GM23248 (cell line): ENCODE results near the gene ZNF462. TPM values are rescaled to one million over a fixed set of nuclear protein-coding genes. Genes with fewer than 3 reads are reported as not detected.

Source experiments
- DNase-seq: peaks from one replicate; pipeline ENCODE4 v3.0.0-alpha.2; 2015
- H2AFZ ChIP-seq: fragments of 200-600 bp; sonication (generic); 2 replicates; pipeline ENCODE4 v1.6.1; 2016; ENCODE audit warnings: antibody characterized with exemption
- H3F3A ChIP-seq: fragments of 200-600 bp; sonication (generic); 2 replicates; pipeline ENCODE4 v1.6.1; 2016; ENCODE audit warnings: mild to moderate bottlenecking, antibody characterized with exemption, mixed run types; ENCODE audit not compliant: insufficient read depth
- H3K27ac ChIP-seq: fragments of 200-600 bp; sonication (generic); 2 replicates; pipeline ENCODE4 v1.5.1; 2016; ENCODE audit warnings: mild to moderate bottlenecking
- H3K27me3 ChIP-seq: fragments of 200-600 bp; sonication (generic); replicated peaks from 2 replicates; pipeline ENCODE4 v1.6.1; 2016; ENCODE audit warnings: mild to moderate bottlenecking; ENCODE audit not compliant: insufficient read depth
- H3K36me3 ChIP-seq: fragments of 200-600 bp; sonication (generic); 2 replicates; pipeline ENCODE4 v1.6.1; 2016; ENCODE audit warnings: low read depth, mild to moderate bottlenecking
- H3K4me1 ChIP-seq: fragments of 200-600 bp; sonication (generic); 2 replicates; pipeline ENCODE4 v1.6.1; 2016; ENCODE audit warnings: mild to moderate bottlenecking; ENCODE audit not compliant: insufficient read depth
- H3K4me2 ChIP-seq: fragments of 200-600 bp; sonication (generic); one replicate; pipeline ENCODE4 v1.6.1; 2016; ENCODE audit warnings: mild to moderate bottlenecking; ENCODE audit not compliant: unreplicated experiment
- H3K4me3 ChIP-seq: fragments of 200-600 bp; sonication (generic); 2 replicates; pipeline ENCODE4 v1.5.1; 2016; ENCODE audit warnings: mild to moderate bottlenecking
- H3K79me2 ChIP-seq: fragments of 200-600 bp; sonication (generic); 2 replicates; pipeline ENCODE4 v1.6.1; 2016; ENCODE audit warnings: mild to moderate bottlenecking; ENCODE audit not compliant: insufficient read depth
- H3K9ac ChIP-seq: fragments of 200-600 bp; sonication (generic); 2 replicates; pipeline ENCODE4 v1.6.1; 2016; ENCODE audit warnings: mild to moderate bottlenecking
- H3K9me2 ChIP-seq: fragments of 200-600 bp; sonication (generic); 2 replicates; pipeline ENCODE4 v1.6.1; 2016; ENCODE audit warnings: mixed run types, mild to moderate bottlenecking, moderate library complexity; ENCODE audit not compliant: insufficient read depth
- H3K9me3 ChIP-seq: fragments of 200-600 bp; sonication (generic); one replicate; pipeline ENCODE4 v1.6.1; 2017; ENCODE audit warnings: low read depth
- H4K20me1 ChIP-seq: fragments of 200-600 bp; sonication (generic); 2 replicates; pipeline ENCODE4 v1.6.0; 2016; ENCODE audit not compliant: insufficient read depth
- EZH2 ChIP-seq: fragments of 200-600 bp; sonication (generic); IDR thresholded peaks from 2 replicates; pipeline ENCODE4 v1.6.1; 2018; ENCODE audit warnings: antibody characterized with exemption, mild to moderate bottlenecking; ENCODE audit not compliant: insufficient read depth, poor library complexity, severe bottlenecking
- EZH2phosphoT487 ChIP-seq: fragments of 200-600 bp; sonication (generic); IDR thresholded peaks from 2 replicates; pipeline ENCODE4 v1.6.1; 2018; ENCODE audit warnings: antibody characterized with exemption, moderate library complexity, mild to moderate bottlenecking, low read depth; ENCODE audit not compliant: insufficient read depth
- WGBS, 2 experiments: methylation state at CpG; one replicate each; pipeline ENCODE4 v1.1.6; 2015 to 2017; ENCODE audit warnings: low lambda C conversion rate in 2 of 2, low coverage in 1 of 2; ENCODE audit errors: missing lambda C conversion rate in 2 of 2; 5-methylcytosine and 5-hydroxymethylcytosine counted together
- in situ Hi-C: fragments of 300-500 bp; cut with MboI; formaldehyde crosslinking; loops from 2 replicates; pipeline ENCODE4 v1.15.0; 2020
- polyA plus RNA-seq: library from polyadenylated mRNA; unstranded; fragments of >200 nt; fragmentation: Nextera tagmentation; extraction: Ambion mirVana; gene quantifications from 2 replicates; pipeline ENCODE4 v1.2.1, GENCODE V29; 2016
- total RNA-seq: library from RNA; depleted of rRNA; stranded (reverse); fragments of >200 nt; shearing (Covaris generic); gene quantifications from 2 replicates; pipeline ENCODE4 v1.2.3, GENCODE V29; 2014

ZNF462 gene
- total and polyA plus RNA-seq, 2 experiments from 2014 or later = 1.1 to 5.0 TPM

DNA sequence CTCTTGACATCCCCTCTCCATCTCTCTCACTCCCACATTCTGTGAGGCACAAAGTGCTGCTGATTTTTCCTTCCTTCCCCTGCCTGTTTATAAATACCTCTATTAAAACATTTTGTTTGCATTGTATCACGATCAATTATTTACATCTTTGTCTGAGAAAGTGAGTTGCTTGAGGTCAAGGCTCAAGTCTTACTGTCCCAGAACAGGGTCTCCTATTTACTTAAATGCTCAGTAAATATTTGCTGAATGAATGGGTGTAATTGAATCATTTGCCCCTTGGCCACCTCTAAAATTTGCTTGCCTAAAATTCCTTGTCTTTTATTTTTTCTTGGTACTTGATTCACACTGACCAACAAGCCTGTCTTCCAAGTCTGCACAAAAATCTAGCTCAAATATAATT lies 103.5 kb downstream of the ZNF462 start:
- Histone ChIP-seq H3K27me3 (no peaks in the 10 kb centered on the region), H3K4me2 (no peak overlapping the region), H3F3A (peaks cover 8% of the 10 kb centered on the region; the same call in 1 of the 2 replicates), H3K9me3 (no peaks in the 10 kb centered on the region), H3K79me2 (no peaks in the 10 kb centered on the region), H3K27ac (no peak overlapping the region), H3K4me3 (no peak overlapping the region), H3K36me3 (no peaks in the 10 kb centered on the region), H4K20me1 (no peaks in the 10 kb centered on the region), H3K9ac (no peak overlapping the region), H3K9me2 (peaks cover 6% of the 10 kb centered on the region; the same call in 1 of the 2 replicates), H3K4me1 (peaks cover 10% of the 10 kb centered on the region; the same call in 1 of the 2 replicates), H2AFZ (no peak overlapping the region)
- DNase-seq = no peak
- TF ChIP-seq EZH2phosphoT487 (no peak), EZH2 (no peak)
- in situ Hi-C loops = no loop called here
- WGBS, 2 experiments = 96 to 97% methylated on average over 1 of the region's 1 CpG

DNA sequence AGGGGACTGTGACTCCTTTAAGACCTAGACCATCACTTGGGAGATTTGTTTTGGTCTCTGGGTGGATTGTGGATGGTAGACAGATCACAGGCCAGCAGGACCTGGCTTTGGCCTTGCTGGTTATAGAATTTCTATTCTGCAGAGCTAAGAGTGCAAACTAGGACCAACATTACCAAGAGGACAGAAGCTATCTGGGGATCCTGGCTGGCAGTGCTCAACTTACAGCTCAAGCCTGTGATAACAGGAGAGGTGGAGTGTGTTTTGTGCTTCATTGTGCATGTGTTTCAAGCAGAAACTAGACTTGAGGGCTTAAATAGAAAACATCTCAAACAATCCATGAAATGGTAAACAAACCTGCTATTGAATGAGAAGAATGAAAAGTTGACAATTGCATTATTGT lies 106.7 kb downstream of the ZNF462 start:
- DNase-seq = no peak
- peaks cover 6% of the 10 kb centered on the region; the same call in 1 of the 2 replicates for H3K9me2 ChIP-seq

DNA sequence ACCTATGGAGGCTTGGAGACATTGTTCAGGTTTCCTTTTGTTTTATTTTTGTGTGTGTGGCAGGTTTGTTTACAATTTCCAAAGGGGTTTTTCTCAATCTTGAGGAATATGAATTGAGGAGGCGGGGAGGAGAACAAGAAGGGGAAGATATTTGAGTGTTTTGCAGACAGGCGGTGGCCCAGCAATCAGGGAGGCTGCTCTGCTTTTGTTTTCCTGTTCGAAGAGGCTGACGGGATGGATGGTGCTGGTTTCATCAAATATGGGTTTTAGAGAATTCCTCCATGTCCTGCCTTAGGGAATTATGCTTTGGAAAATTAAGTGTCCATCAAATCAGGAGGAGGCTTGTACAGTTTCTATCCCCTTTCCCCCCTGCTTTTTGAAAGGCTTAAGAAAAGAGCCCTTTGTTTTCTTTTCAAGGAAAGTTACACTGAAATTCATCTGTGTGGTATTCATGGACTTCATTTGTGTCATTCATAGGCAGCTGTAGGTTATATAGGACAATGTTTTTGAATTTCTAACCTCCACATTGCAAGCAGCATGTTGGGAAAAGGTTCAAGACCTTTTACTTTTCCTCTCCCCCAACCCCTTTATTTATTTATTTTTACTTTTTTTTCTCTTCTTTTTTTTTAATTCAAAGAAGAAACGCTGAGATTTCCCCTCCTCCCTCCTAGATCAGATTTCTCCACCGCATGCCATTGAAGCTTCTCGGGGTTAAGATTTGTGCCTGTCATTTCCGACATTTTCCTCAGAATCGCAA lies 107.4 kb downstream of the ZNF462 start:
- no peak overlapping the region for H3K27ac ChIP-seq
- H2AFZ ChIP-seq = no peak overlapping the region
- H3K27me3 ChIP-seq = no peaks in the 10 kb centered on the region
- DNase-seq = no peak
- H3K79me2 ChIP-seq = no peaks in the 10 kb centered on the region
- H3K36me3 ChIP-seq = no peaks in the 10 kb centered on the region
- H3K4me1 ChIP-seq = no peaks in the 10 kb centered on the region
- peaks cover 6% of the 10 kb centered on the region; the same call in 1 of the 2 replicates for H3K9me2 ChIP-seq
- 80% methylated on average over 9 of the region's 9 CpGs for WGBS, 2 experiments
- H3F3A ChIP-seq = no peaks in the 10 kb centered on the region
- no peaks in the 10 kb centered on the region for H3K9me3 ChIP-seq
- in situ Hi-C loops = no loop called here
- no peak overlapping the region for H3K4me2 ChIP-seq
- no peaks in the 10 kb centered on the region for H4K20me1 ChIP-seq
- TF ChIP-seq EZH2 (no peak), EZH2phosphoT487 (no peak)
- H3K4me3 ChIP-seq = no peak overlapping the region
- H3K9ac ChIP-seq = no peak overlapping the region

More for the DNA sequence above, 106.7 kb downstream of the ZNF462 start:
- Histone ChIP-seq H3K36me3 (no peaks in the 10 kb centered on the region), H2AFZ (no peak overlapping the region), H3K79me2 (no peaks in the 10 kb centered on the region), H3K4me2 (no peak overlapping the region), H3K27me3 (no peaks in the 10 kb centered on the region), H3K4me3 (no peak overlapping the region), H3K4me1 (no peaks in the 10 kb centered on the region), H3K9ac (no peak overlapping the region), H4K20me1 (no peaks in the 10 kb centered on the region), H3K9me3 (no peaks in the 10 kb centered on the region), H3F3A (no peaks in the 10 kb centered on the region), H3K27ac (no peak overlapping the region)
- TF ChIP-seq EZH2phosphoT487 (no peak), EZH2 (no peak)
- in situ Hi-C loops = no loop called here

DNA sequence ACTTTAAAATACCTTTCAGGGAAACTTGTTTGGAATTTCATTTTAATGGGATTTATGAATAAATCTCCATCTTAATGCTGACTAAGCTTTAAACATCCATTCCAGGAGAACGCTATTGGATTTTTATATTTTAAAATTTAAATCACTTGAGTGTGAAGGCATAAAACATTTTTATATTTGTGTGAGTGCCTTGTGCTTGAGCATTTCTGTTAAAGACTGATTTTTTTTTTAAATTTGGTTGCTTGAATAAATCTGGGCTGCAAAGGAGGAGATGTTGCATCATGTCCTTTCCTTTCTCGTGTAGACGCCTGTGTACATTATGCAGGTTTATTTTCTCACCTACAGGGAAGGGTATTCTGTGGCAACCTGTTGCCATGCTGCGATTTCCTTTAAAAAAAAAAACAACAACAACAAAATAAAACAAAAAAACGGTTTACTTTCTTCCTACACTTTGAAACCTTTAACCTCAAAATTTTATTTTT lies 108.1 kb downstream of the ZNF462 start:
- H3K9ac ChIP-seq = no peak overlapping the region
- H3K79me2 ChIP-seq = no peaks in the 10 kb centered on the region
- H2AFZ ChIP-seq = no peak overlapping the region
- no peak for TF ChIP-seq EZH2phosphoT487
- no peak for TF ChIP-seq EZH2
- no peak for DNase-seq
- H3K9me2 ChIP-seq = peaks cover 6% of the 10 kb centered on the region; the same call in 1 of the 2 replicates
- no peaks in the 10 kb centered on the region for H4K20me1 ChIP-seq
- in situ Hi-C loops = no loop called here
- no peaks in the 10 kb centered on the region for H3K27me3 ChIP-seq
- 95% methylated on average over 5 of the region's 5 CpGs for WGBS, 2 experiments
- H3K4me3 ChIP-seq = no peak overlapping the region
- H3K27ac ChIP-seq = no peak overlapping the region
- H3K9me3 ChIP-seq = no peaks in the 10 kb centered on the region
- H3K4me2 ChIP-seq = no peak overlapping the region
- no peaks in the 10 kb centered on the region for H3F3A ChIP-seq
- no peaks in the 10 kb centered on the region for H3K36me3 ChIP-seq
- H3K4me1 ChIP-seq = no peaks in the 10 kb centered on the region
